ENCODE measurements around the gene F13B. TPM values are rescaled to one million over a fixed set of nuclear protein-coding genes. Genes with fewer than 3 reads are reported as not detected.

The F13B gene
- total RNA-seq, 2 donors from 2014 or later, result not detected

- H3K27ac ChIP-seq (ENCODE audit: low read depth, low read length), result no peak overlapping the region
- peaks cover 3% of the 10 kb centered on the region for H3K4me1 ChIP-seq (ENCODE audit: control insufficient read depth, insufficient read depth, low read length)
- Mint-ChIP-seq H3K36me3 (ENCODE audit: low read depth) (peaks cover 41% of the 10 kb centered on the region), H3K4me3 (no peak overlapping the region), H3K4me1 (peaks cover 12% of the 10 kb centered on the region), H3K27me3 (ENCODE audit: insufficient read depth) (peaks cover 1% of the 10 kb centered on the region), H3K27ac (no peak overlapping the region), H3K9me3 (no peaks in the 10 kb centered on the region)
- H3K27me3 ChIP-seq (ENCODE audit: control insufficient read depth, insufficient read depth, low read length, poor library complexity, severe bottlenecking), result peaks cover 5% of the 10 kb centered on the region
- peaks cover 4% of the 10 kb centered on the region for H3K9me3 ChIP-seq (ENCODE audit: control insufficient read depth, low read length)
- TF ChIP-seq, protein P1, sequence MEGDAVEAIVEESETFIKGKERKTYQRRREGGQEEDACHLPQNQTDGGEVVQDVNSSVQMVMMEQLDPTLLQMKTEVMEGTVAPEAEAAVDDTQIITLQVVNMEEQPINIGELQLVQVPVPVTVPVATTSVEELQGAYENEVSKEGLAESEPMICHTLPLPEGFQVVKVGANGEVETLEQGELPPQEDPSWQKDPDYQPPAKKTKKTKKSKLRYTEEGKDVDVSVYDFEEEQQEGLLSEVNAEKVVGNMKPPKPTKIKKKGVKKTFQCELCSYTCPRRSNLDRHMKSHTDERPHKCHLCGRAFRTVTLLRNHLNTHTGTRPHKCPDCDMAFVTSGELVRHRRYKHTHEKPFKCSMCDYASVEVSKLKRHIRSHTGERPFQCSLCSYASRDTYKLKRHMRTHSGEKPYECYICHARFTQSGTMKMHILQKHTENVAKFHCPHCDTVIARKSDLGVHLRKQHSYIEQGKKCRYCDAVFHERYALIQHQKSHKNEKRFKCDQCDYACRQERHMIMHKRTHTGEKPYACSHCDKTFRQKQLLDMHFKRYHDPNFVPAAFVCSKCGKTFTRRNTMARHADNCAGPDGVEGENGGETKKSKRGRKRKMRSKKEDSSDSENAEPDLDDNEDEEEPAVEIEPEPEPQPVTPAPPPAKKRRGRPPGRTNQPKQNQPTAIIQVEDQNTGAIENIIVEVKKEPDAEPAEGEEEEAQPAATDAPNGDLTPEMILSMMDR (conservative IDR thresholded peaks at IDR 0.05), result no peak
- WGBS, 2 experiments (ENCODE audit: insufficient coverage in 1 of 2, insufficient read length in 1 of 2), result 94% methylated on average over 1 of the region's 1 CpG; no CpG with 5 or more reads in 1 of the 2 experiments
- no peak overlapping the region for H3K4me3 ChIP-seq (ENCODE audit: low read length)
- peaks cover 60% of the 10 kb centered on the region for H3K36me3 ChIP-seq (ENCODE audit: control insufficient read depth, insufficient read depth, low read length)
- no peak overlapping the region for H3K9ac ChIP-seq (ENCODE audit: extremely low read depth, low read length, poor library complexity, severe bottlenecking)
- no peak for DNase-seq
These were observed 25.5 kb upstream of the F13B start for GRCh38 chr1:197092491-197093023.

- no peaks in the 10 kb centered on the region for H3K27me3 Mint-ChIP-seq (ENCODE audit: insufficient read depth)
- Histone ChIP-seq H3K27me3 (ENCODE audit: control insufficient read depth, insufficient read depth, low read length, poor library complexity, severe bottlenecking) (no peaks in the 10 kb centered on the region), H3K9me3 (ENCODE audit: control insufficient read depth, low read length) (peaks cover 70% of the 10 kb centered on the region), H3K36me3 (ENCODE audit: control insufficient read depth, insufficient read depth, low read length) (peaks cover 72% of the 10 kb centered on the region), H3K9ac (ENCODE audit: extremely low read depth, low read length, poor library complexity, severe bottlenecking) (no peak overlapping the region), H3K4me3 (ENCODE audit: low read length) (no peak overlapping the region), H3K27ac (ENCODE audit: low read depth, low read length) (no peak overlapping the region), H3K4me1 (ENCODE audit: control insufficient read depth, insufficient read depth, low read length) (no peaks in the 10 kb centered on the region)
- TF ChIP-seq, protein P1 (conservative IDR thresholded peaks at IDR 0.05), result no peak
- H3K36me3 Mint-ChIP-seq (ENCODE audit: low read depth), result peaks cover 74% of the 10 kb centered on the region
- no peaks in the 10 kb centered on the region for H3K4me1 Mint-ChIP-seq
- no peak for DNase-seq
- H3K27ac Mint-ChIP-seq, result no peak overlapping the region
- no peak overlapping the region for H3K4me3 Mint-ChIP-seq
- H3K9me3 Mint-ChIP-seq, result peaks cover 52% of the 10 kb centered on the region
These were observed 16.4 kb upstream of the F13B start for GRCh38 chr1:197083474-197083873.

DNA sequence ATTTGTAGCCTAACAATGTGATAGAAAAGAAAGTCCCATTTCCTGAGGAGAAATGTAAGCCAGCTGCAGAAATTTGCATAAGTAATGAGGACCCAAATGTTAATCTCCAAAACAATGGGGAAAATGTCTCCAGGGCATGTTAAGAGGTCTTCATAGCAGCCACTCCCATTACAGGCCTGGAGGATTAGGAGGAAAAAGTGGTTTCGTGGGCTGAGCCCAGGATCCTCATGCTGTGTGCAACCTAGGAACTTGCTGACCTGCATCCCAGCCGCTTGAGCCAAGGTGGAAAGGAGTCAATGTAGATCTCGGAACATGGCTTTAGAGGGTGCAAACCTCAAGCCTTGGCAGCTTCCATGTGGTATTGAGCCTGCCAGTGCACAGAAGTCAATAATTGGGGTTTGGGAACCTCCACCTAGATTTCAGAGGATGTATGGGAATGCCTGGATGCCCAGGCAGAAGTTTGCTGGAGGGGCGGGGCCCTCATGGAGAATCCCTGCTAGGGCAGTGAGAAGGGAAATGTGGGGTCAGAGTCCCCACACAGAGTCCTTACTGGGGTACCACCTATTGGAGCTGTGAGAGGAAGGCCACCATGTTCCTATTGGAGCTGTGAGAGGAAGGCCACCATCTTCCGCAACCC is 14.2 kb upstream of the F13B start:
- no peak overlapping the region for H3K27ac ChIP-seq (ENCODE audit: low read depth, low read length)
- no peak overlapping the region for H3K4me3 ChIP-seq (ENCODE audit: low read length)
- TF ChIP-seq, protein P1 (conservative IDR thresholded peaks at IDR 0.05), result no peak
- Mint-ChIP-seq H3K27ac (no peak overlapping the region), H3K27me3 (ENCODE audit: insufficient read depth) (no peaks in the 10 kb centered on the region), H3K4me3 (no peak overlapping the region), H3K4me1 (no peaks in the 10 kb centered on the region), H3K36me3 (ENCODE audit: low read depth) (peaks cover 57% of the 10 kb centered on the region), H3K9me3 (peaks cover 52% of the 10 kb centered on the region)
- H3K9ac ChIP-seq (ENCODE audit: extremely low read depth, low read length, poor library complexity, severe bottlenecking), result no peak overlapping the region
- H3K27me3 ChIP-seq (ENCODE audit: control insufficient read depth, insufficient read depth, low read length, poor library complexity, severe bottlenecking), result no peaks in the 10 kb centered on the region
- no peak for DNase-seq
- H3K4me1 ChIP-seq (ENCODE audit: control insufficient read depth, insufficient read depth, low read length), result no peaks in the 10 kb centered on the region
- 90 to 96% methylated on average over 2 to 5 of the region's 5 CpGs for WGBS, 2 experiments (ENCODE audit: insufficient coverage in 1 of 2, insufficient read length in 1 of 2)
- peaks cover 62% of the 10 kb centered on the region for H3K9me3 ChIP-seq (ENCODE audit: control insufficient read depth, low read length)
- peaks cover 51% of the 10 kb centered on the region for H3K36me3 ChIP-seq (ENCODE audit: control insufficient read depth, insufficient read depth, low read length)
